ENCODE data around the gene PCSK9. TPM values are rescaled to one million over a fixed set of nuclear protein-coding genes. Genes with fewer than 3 reads are reported as not detected.

The PCSK9 gene
- total RNA-seq, 5 donors from 2014 or later (not counting 1 experiment from before 2014, with no cell fraction given): 0.30 to 0.38 (median 0.35) TPM; not detected in 2

- Mint-ChIP-seq H3K9me3 (no peaks in the 10 kb centered on the region), H3K36me3 (no peaks in the 10 kb centered on the region), H3K27me3 (no peaks in the 10 kb centered on the region), H3K4me1 (no peaks in the 10 kb centered on the region), H3K27ac (no peak overlapping the region), H3K4me3 (no peak overlapping the region)
- WGBS (ENCODE audit: insufficient coverage): 98% methylated on average over 5 of the region's 14 CpGs
- Histone ChIP-seq H3K4me1 (ENCODE audit: control insufficient read depth in 1 of 2, extremely low read depth in 1 of 2, insufficient read depth in 2 of 2, low read length in 2 of 2) (no peaks in the 10 kb centered on the region), H3K27ac (ENCODE audit: low read length) (no peak overlapping the region), H3K9me3 (no peaks in the 10 kb centered on the region), H3K4me3 (ENCODE audit: control insufficient read depth in 1 of 2, extremely low read depth in 1 of 2, low read length in 1 of 2) (no peak overlapping the region), H3K27me3 (replicated peaks in 1 of 2; ENCODE audit: control insufficient read depth in 2 of 2, extremely low read depth in 1 of 2, insufficient read depth in 2 of 2, low read length in 1 of 2) (peaks cover 0 to 5% of the 10 kb centered on the region in 2 experiments), H3K36me3 (ENCODE audit: control insufficient read depth in 2 of 2, extremely low read depth in 1 of 2, insufficient read depth in 1 of 2, low read length in 1 of 2) (no peaks in the 10 kb centered on the region)
- ChIA-PET POLR2A (no interaction called here), CTCF (no interaction called here)
- DNase-seq (no peak), ATAC-seq (replicated peaks in 1 of 4) (no peak)
These were observed 20.2 kb downstream of the PCSK9 start for GRCh38 chr1:55059302-55060132.

GRCh38 chr1:55060133-55060999 is 21.0 kb downstream of the PCSK9 start:
- DNase-seq (no peak), ATAC-seq (replicated peaks in 1 of 4) (no peak)
- Mint-ChIP-seq H3K4me3 (no peak overlapping the region), H3K9me3 (no peaks in the 10 kb centered on the region), H3K36me3 (no peaks in the 10 kb centered on the region), H3K27ac (no peak overlapping the region), H3K27me3 (no peaks in the 10 kb centered on the region), H3K4me1 (no peaks in the 10 kb centered on the region)
- H3K4me3 ChIP-seq (ENCODE audit: control insufficient read depth in 1 of 2, extremely low read depth in 1 of 2, low read length in 1 of 2): no peak overlapping the region
- H3K27ac ChIP-seq (ENCODE audit: low read length): no peak overlapping the region
- H3K36me3 ChIP-seq (ENCODE audit: control insufficient read depth in 2 of 2, extremely low read depth in 1 of 2, insufficient read depth in 1 of 2, low read length in 1 of 2): no peaks in the 10 kb centered on the region
- H3K4me1 ChIP-seq (ENCODE audit: control insufficient read depth in 1 of 2, extremely low read depth in 1 of 2, insufficient read depth in 2 of 2, low read length in 2 of 2): no peaks in the 10 kb centered on the region
- POLR2A ChIA-PET: no interaction called here
- CTCF ChIA-PET: no interaction called here
- peaks cover 0 to 5% of the 10 kb centered on the region in 2 experiments for H3K27me3 ChIP-seq (replicated peaks in 1 of 2; ENCODE audit: control insufficient read depth in 2 of 2, extremely low read depth in 1 of 2, insufficient read depth in 2 of 2, low read length in 1 of 2)
- no peaks in the 10 kb centered on the region for H3K9me3 ChIP-seq
- WGBS (ENCODE audit: insufficient coverage): 91% methylated on average over 12 of the region's 14 CpGs

GRCh38 chr1:55061000-55061705 is 21.8 kb downstream of the PCSK9 start:
- H3K4me3 ChIP-seq (ENCODE audit: control insufficient read depth in 1 of 2, extremely low read depth in 1 of 2, low read length in 1 of 2): no peak overlapping the region
- Mint-ChIP-seq H3K27me3 (no peaks in the 10 kb centered on the region), H3K9me3 (no peaks in the 10 kb centered on the region), H3K4me3 (no peak overlapping the region), H3K36me3 (peaks cover under 1% of the 10 kb centered on the region), H3K4me1 (no peaks in the 10 kb centered on the region), H3K27ac (no peak overlapping the region)
- no peak for ATAC-seq (replicated peaks in 1 of 4)
- ChIA-PET POLR2A (no interaction called here), CTCF (interaction anchor here in 1 of 2 donors (0.5 kb wide), 1 partner anchor 9 kb away, joined by 4 read pairs; no protein-coding TSS in a partner anchor)
- H3K27me3 ChIP-seq (replicated peaks in 1 of 2; ENCODE audit: control insufficient read depth in 2 of 2, extremely low read depth in 1 of 2, insufficient read depth in 2 of 2, low read length in 1 of 2): peaks cover 0 to 5% of the 10 kb centered on the region in 2 experiments
- H3K36me3 ChIP-seq (ENCODE audit: control insufficient read depth in 2 of 2, extremely low read depth in 1 of 2, insufficient read depth in 1 of 2, low read length in 1 of 2): no peaks in the 10 kb centered on the region
- H3K9me3 ChIP-seq: no peaks in the 10 kb centered on the region
- no peaks in the 10 kb centered on the region for H3K4me1 ChIP-seq (ENCODE audit: control insufficient read depth in 1 of 2, extremely low read depth in 1 of 2, insufficient read depth in 2 of 2, low read length in 2 of 2)
- 86% methylated on average over 11 of the region's 13 CpGs for WGBS (ENCODE audit: insufficient coverage)
- no peak overlapping the region for H3K27ac ChIP-seq (ENCODE audit: low read length)
- no peak for DNase-seq

- CTCF ChIA-PET: interaction anchor here in 1 of 2 donors (0.5 kb wide), 1 partner anchor 8 kb away, joined by 4 read pairs; no protein-coding TSS in a partner anchor
- peaks cover 0 to 5% of the 10 kb centered on the region in 2 experiments for H3K27me3 ChIP-seq (replicated peaks in 1 of 2; ENCODE audit: control insufficient read depth in 2 of 2, extremely low read depth in 1 of 2, insufficient read depth in 2 of 2, low read length in 1 of 2)
- H3K27ac ChIP-seq (ENCODE audit: low read length): no peak overlapping the region
- POLR2A ChIA-PET: no interaction called here
- H3K4me3 Mint-ChIP-seq: no peak overlapping the region
- no peaks in the 10 kb centered on the region for H3K9me3 Mint-ChIP-seq
- H3K27me3 Mint-ChIP-seq: no peaks in the 10 kb centered on the region
- no peaks in the 10 kb centered on the region for H3K4me1 ChIP-seq (ENCODE audit: control insufficient read depth in 1 of 2, extremely low read depth in 1 of 2, insufficient read depth in 2 of 2, low read length in 2 of 2)
- 80% methylated on average over 4 of the region's 4 CpGs for WGBS (ENCODE audit: insufficient coverage)
- H3K36me3 Mint-ChIP-seq: peaks cover 8% of the 10 kb centered on the region
- no peaks in the 10 kb centered on the region for H3K9me3 ChIP-seq
- H3K4me3 ChIP-seq (ENCODE audit: control insufficient read depth in 1 of 2, extremely low read depth in 1 of 2, low read length in 1 of 2): no peak overlapping the region
- peaks cover 2 to 3% of the 10 kb centered on the region in 2 donors for H3K36me3 ChIP-seq (ENCODE audit: control insufficient read depth in 2 of 2, extremely low read depth in 1 of 2, insufficient read depth in 1 of 2, low read length in 1 of 2)
- no peak for DNase-seq
- H3K27ac Mint-ChIP-seq: no peak overlapping the region
- no peak for ATAC-seq (replicated peaks in 1 of 4)
- no peaks in the 10 kb centered on the region for H3K4me1 Mint-ChIP-seq
These were observed 22.5 kb downstream of the PCSK9 start for GRCh38 chr1:55061706-55062321.

- no peaks in the 10 kb centered on the region for H3K9me3 ChIP-seq
- H3K27me3 Mint-ChIP-seq: no peaks in the 10 kb centered on the region
- H3K9me3 Mint-ChIP-seq: no peaks in the 10 kb centered on the region
These were observed 23.6 kb downstream of the PCSK9 start for GRCh38 chr1:55062801-55063576.

More at GRCh38 chr1:55062801-55063576, 23.6 kb downstream of the PCSK9 start:
- CTCF ChIA-PET: interaction anchor here in 1 of 2 donors (0.8 kb wide), 1 partner anchor 17 kb away, joined by 5 read pairs; no protein-coding TSS in a partner anchor
- H3K27ac ChIP-seq (ENCODE audit: low read length): no peak overlapping the region
- Mint-ChIP-seq H3K36me3 (peaks cover 15% of the 10 kb centered on the region), H3K27ac (no peak overlapping the region), H3K4me1 (no peaks in the 10 kb centered on the region), H3K4me3 (no peak overlapping the region)
- H3K4me1 ChIP-seq (ENCODE audit: control insufficient read depth in 1 of 2, extremely low read depth in 1 of 2, insufficient read depth in 2 of 2, low read length in 2 of 2): no peaks in the 10 kb centered on the region
- H3K27me3 ChIP-seq (replicated peaks in 1 of 2; ENCODE audit: control insufficient read depth in 2 of 2, extremely low read depth in 1 of 2, insufficient read depth in 2 of 2, low read length in 1 of 2): peaks cover 0 to 5% of the 10 kb centered on the region in 2 experiments
- POLR2A ChIA-PET: no interaction called here
- H3K36me3 ChIP-seq (ENCODE audit: control insufficient read depth in 2 of 2, extremely low read depth in 1 of 2, insufficient read depth in 1 of 2, low read length in 1 of 2): peaks cover 4 to 13% of the 10 kb centered on the region in 2 donors
- DNase-seq: no peak
- ATAC-seq (replicated peaks in 1 of 4): no peak
- no peak overlapping the region for H3K4me3 ChIP-seq (ENCODE audit: control insufficient read depth in 1 of 2, extremely low read depth in 1 of 2, low read length in 1 of 2)
- 94% methylated on average over 24 of the region's 29 CpGs for WGBS (ENCODE audit: insufficient coverage)
